ES-I3 (cell line): ENCODE results near the gene CRTC3.

ENCODE experiments used
- H3K36me3 ChIP-seq: 2 replicates; pipeline ENCODE4 v1.6.1; 2013; ENCODE audit warnings: mild to moderate bottlenecking, low read length, control low read depth, moderate library complexity; ENCODE audit not compliant: insufficient read depth
- H3K4me1 ChIP-seq: 2 replicates; pipeline ENCODE4 v1.6.1; 2013; ENCODE audit warnings: mild to moderate bottlenecking, control low read depth, low read length; ENCODE audit not compliant: insufficient read depth
- H3K9ac ChIP-seq: 2 replicates; pipeline ENCODE4 v1.6.1; 2013; ENCODE audit warnings: low read depth, mild to moderate bottlenecking, low read length, moderate library complexity
- H3K9me3 ChIP-seq: 2 replicates; pipeline ENCODE4 v1.6.1; 2013; ENCODE audit warnings: mild to moderate bottlenecking, low read length, moderate library complexity; ENCODE audit not compliant: control insufficient read depth, insufficient read depth

CRTC3 gene

GRCh38 chr15:90564051-90564450 lies 34.3 kb downstream of the CRTC3 start:
- no peaks in the 10 kb centered on the region for H3K9me3 ChIP-seq
- no peaks in the 10 kb centered on the region for H3K4me1 ChIP-seq
- no peaks in the 10 kb centered on the region for H3K36me3 ChIP-seq
- no peak overlapping the region for H3K9ac ChIP-seq

DNA sequence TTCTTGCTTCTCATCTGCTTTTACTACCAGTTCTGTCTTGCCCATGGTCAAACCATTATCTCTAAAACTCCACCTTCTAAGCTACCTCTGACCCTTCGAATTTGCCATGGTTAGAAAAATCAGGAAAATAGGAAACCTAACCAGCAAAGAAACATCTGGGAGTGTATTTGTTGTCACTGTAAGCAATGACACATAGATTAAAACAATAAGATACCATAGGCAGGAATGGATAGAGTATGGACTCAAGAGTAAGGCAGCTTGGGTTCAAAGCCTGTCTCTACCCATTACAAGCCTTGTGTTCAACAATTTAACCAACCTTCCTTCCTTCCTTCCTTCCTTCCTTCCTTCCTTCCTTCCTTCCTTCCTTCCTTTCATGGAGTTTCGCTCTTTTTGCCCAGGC lies 34.9 kb downstream of the CRTC3 start:
- no peaks in the 10 kb centered on the region for H3K36me3 ChIP-seq
- H3K9me3 ChIP-seq = no peaks in the 10 kb centered on the region
- H3K4me1 ChIP-seq = no peaks in the 10 kb centered on the region
- no peak overlapping the region for H3K9ac ChIP-seq

GRCh38 chr15:90565866-90566265 lies 36.1 kb downstream of the CRTC3 start:
- Histone ChIP-seq H3K9ac (no peak overlapping the region), H3K9me3 (no peaks in the 10 kb centered on the region), H3K4me1 (no peaks in the 10 kb centered on the region)

GRCh38 chr15:90570643-90571042 lies 40.9 kb downstream of the CRTC3 start:
- no peaks in the 10 kb centered on the region for H3K36me3 ChIP-seq
- no peaks in the 10 kb centered on the region for H3K4me1 ChIP-seq
- no peak overlapping the region for H3K9ac ChIP-seq
- H3K9me3 ChIP-seq = no peaks in the 10 kb centered on the region

More at GRCh38 chr15:90565866-90566265, 36.1 kb downstream of the CRTC3 start:
- no peaks in the 10 kb centered on the region for H3K36me3 ChIP-seq

GRCh38 chr15:90571063-90571541 lies 41.4 kb downstream of the CRTC3 start:
- Histone ChIP-seq H3K9me3 (no peaks in the 10 kb centered on the region), H3K36me3 (no peaks in the 10 kb centered on the region), H3K4me1 (no peaks in the 10 kb centered on the region), H3K9ac (no peak overlapping the region)

GRCh38 chr15:90572893-90573292 lies 43.2 kb downstream of the CRTC3 start:
- H3K9me3 ChIP-seq = no peaks in the 10 kb centered on the region
- no peaks in the 10 kb centered on the region for H3K36me3 ChIP-seq
- H3K9ac ChIP-seq = no peak overlapping the region
- H3K4me1 ChIP-seq = no peaks in the 10 kb centered on the region

GRCh38 chr15:90576711-90577389 lies 47.1 kb downstream of the CRTC3 start:
- peaks cover 14% of the 10 kb centered on the region for H3K4me1 ChIP-seq
- no peaks in the 10 kb centered on the region for H3K36me3 ChIP-seq
- no peak overlapping the region for H3K9ac ChIP-seq
- H3K9me3 ChIP-seq = no peaks in the 10 kb centered on the region

- peaks cover 27% of the 10 kb centered on the region for H3K4me1 ChIP-seq
- H3K36me3 ChIP-seq = no peaks in the 10 kb centered on the region
- H3K9ac ChIP-seq = no peak overlapping the region
- H3K9me3 ChIP-seq = no peaks in the 10 kb centered on the region
Measured at GRCh38 chr15:90579213-90579612, 49.5 kb downstream of the CRTC3 start.

DNA sequence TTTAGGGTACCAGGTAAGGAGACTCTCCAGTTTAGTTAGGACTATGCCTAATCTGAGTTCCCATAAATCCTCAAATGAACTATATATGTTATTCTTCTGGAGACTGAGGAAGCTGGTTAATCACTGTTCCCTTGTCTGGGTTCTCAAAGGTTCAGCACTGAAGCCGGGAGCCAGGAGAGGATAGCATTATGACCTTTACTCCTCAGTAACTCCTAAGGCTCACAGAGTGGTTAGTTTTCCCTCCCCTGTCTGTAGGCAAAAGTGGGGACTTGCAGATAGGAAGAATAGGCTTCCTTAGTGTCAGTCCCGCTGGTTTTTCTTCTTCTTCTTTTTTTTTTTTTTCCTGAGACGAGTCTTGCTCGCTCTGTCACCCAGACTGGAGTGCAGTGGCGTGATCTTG lies 50.4 kb downstream of the CRTC3 start:
- Histone ChIP-seq H3K9ac (no peak overlapping the region), H3K36me3 (no peaks in the 10 kb centered on the region), H3K4me1 (peaks cover 31% of the 10 kb centered on the region), H3K9me3 (no peaks in the 10 kb centered on the region)

DNA sequence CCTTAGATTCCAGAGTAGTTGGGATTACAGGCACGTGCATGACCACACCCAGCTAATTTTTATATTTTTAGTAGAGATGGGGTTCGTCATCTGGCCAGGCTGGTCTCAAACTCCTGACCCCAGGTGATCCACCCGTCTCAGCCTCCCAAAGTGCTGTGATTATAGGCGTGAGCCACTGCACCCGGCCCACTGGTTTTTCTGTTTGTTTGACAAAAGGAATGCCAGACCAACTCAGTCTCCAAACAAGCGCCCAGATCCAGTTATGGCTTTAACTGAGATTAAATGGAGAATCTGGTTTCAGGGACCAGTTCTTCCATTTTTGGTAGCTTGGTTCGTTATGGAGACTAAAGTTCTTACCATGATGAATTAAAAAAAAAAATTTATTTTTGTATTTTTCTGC lies 50.8 kb downstream of the CRTC3 start:
- H3K36me3 ChIP-seq = no peaks in the 10 kb centered on the region
- no peaks in the 10 kb centered on the region for H3K9me3 ChIP-seq
- H3K9ac ChIP-seq = no peak overlapping the region

DNA sequence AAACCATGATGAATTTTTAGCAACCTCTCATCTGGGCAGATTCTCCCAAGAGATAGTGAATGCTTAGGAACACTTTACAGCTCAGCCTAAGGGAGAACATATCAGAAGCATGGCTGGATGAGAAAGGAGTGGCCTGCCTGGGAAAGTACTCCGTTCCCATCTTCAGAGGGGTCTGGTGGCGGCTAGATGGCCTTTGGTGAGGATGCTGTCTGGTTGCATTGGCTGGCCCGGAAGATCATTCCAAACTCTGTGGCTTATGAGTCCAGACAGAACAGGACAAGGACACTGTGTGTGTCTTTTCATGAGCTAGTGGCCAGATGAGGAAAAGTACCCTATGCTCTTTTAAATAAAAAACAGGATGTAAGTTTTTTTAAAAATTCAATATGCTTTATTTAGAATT lies 51.2 kb downstream of the CRTC3 start:
- Histone ChIP-seq H3K36me3 (no peaks in the 10 kb centered on the region), H3K9me3 (no peaks in the 10 kb centered on the region), H3K9ac (no peak overlapping the region), H3K4me1 (peaks cover 34% of the 10 kb centered on the region)

More for the DNA sequence above, 50.8 kb downstream of the CRTC3 start:
- H3K4me1 ChIP-seq = peaks cover 31% of the 10 kb centered on the region

- Histone ChIP-seq H3K4me1 (peaks cover 36% of the 10 kb centered on the region), H3K9ac (no peak overlapping the region), H3K9me3 (no peaks in the 10 kb centered on the region), H3K36me3 (no peaks in the 10 kb centered on the region)
Measured at GRCh38 chr15:90581771-90582352, 52.1 kb downstream of the CRTC3 start.

DNA sequence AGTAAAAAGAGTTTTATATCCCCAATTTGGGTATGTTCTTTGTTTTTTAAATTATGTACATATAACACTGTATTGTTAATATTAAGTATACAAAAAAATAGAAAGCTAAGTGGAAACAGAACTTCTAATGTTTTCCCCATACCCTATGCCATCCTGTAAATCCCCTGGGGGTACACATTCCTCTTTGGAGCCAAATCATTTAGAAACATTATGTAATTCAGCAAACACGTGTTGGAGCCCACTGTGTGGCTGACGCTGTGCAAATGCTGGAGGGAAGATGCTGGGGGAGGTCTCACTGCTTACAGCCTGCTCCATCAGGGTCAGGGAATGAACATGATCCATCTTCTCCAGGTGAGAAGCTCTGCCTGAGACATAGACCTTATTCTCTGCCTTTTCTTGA lies 52.8 kb downstream of the CRTC3 start:
- no peak overlapping the region for H3K9ac ChIP-seq
- peaks cover 36% of the 10 kb centered on the region for H3K4me1 ChIP-seq

GRCh38 chr15:90583471-90584252 lies 53.9 kb downstream of the CRTC3 start:
- Histone ChIP-seq H3K9ac (no peak overlapping the region), H3K4me1 (peaks cover 36% of the 10 kb centered on the region), H3K9me3 (no peaks in the 10 kb centered on the region), H3K36me3 (no peaks in the 10 kb centered on the region)

More for the DNA sequence above, 52.8 kb downstream of the CRTC3 start:
- Histone ChIP-seq H3K36me3 (no peaks in the 10 kb centered on the region), H3K9me3 (no peaks in the 10 kb centered on the region)

DNA sequence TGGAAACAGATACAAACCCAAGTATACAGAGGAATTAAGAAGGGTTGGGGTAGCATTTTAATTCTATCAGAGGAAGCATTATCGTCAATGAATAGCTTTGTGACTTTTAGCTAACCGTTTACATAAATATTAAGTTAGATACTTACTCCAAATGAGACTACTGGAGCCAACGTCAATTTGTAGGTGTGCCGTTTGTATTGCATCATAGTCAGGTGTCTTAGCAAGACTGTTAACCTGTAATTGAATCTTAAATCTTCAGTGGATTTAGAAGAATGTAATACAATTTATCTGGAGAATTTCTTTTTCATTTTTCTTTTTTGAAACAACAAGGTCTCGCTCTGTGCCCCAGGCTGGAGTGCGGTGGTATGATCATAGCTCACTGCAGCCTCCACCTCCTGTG lies 55.1 kb downstream of the CRTC3 start:
- Histone ChIP-seq H3K9me3 (no peaks in the 10 kb centered on the region), H3K4me1 (peaks cover 36% of the 10 kb centered on the region), H3K36me3 (no peaks in the 10 kb centered on the region)

More for the DNA sequence above, 55.1 kb downstream of the CRTC3 start:
- no peak overlapping the region for H3K9ac ChIP-seq
